HFFc6 (cell line): ENCODE measurements around the gene SOX12. TPM values are rescaled to one million over a fixed set of nuclear protein-coding genes. Genes with fewer than 3 reads are reported as not detected.

ENCODE experiments used
- DNase-seq: peaks from one replicate; pipeline ENCODE4 v3.0.0-alpha.2; 2018
- H3K27ac Mint-ChIP-seq: 2 replicates; pipeline ENCODE4 v1.8.0; 2020; ENCODE audit warnings: mild to moderate bottlenecking, mixed read lengths
- H3K27me3 Mint-ChIP-seq: 2 replicates; pipeline ENCODE4 v1.8.0; 2021; ENCODE audit warnings: mild to moderate bottlenecking, moderate library complexity, mixed read lengths; ENCODE audit not compliant: insufficient read depth
- H3K36me3 Mint-ChIP-seq: 2 replicates; pipeline ENCODE4 v1.8.0; 2021; ENCODE audit warnings: low read depth, mixed read lengths
- H3K4me1 Mint-ChIP-seq: 2 replicates; pipeline ENCODE4 v1.8.0; 2020; ENCODE audit warnings: low read depth, mixed read lengths
- H3K4me3 Mint-ChIP-seq: 2 replicates; pipeline ENCODE4 v1.8.0; 2020; ENCODE audit warnings: mild to moderate bottlenecking, moderate library complexity, mixed read lengths
- H3K9me3 Mint-ChIP-seq: 2 replicates; pipeline ENCODE4 v1.8.0; 2020; ENCODE audit warnings: mild to moderate bottlenecking, mixed read lengths
- total RNA-seq, 6 experiments: library from RNA; stranded (reverse); fragmentation: NEBNext Ultra II Directional; extraction: Animal tissue kit (Norgen Biotek cat#: 25700); gene quantifications; 2 replicates in 1 of 6; 3 replicates in 5 of 6; pipeline ENCODE4 v1.2.3, GENCODE V29; 2021
- TF ChIP-seq, protein P1 (sequence below): fragments of 200-600 bp; sonication (generic); IDR thresholded peaks from 2 replicates; pipeline ENCODE4 v1.5.0; 2021; ENCODE audit warnings: antibody characterized with exemption, mild to moderate bottlenecking

Gene SOX12
- total RNA-seq, 6 experiments from 2014 or later, result 24.5 to 26.3 (median 25.0) TPM

DNA sequence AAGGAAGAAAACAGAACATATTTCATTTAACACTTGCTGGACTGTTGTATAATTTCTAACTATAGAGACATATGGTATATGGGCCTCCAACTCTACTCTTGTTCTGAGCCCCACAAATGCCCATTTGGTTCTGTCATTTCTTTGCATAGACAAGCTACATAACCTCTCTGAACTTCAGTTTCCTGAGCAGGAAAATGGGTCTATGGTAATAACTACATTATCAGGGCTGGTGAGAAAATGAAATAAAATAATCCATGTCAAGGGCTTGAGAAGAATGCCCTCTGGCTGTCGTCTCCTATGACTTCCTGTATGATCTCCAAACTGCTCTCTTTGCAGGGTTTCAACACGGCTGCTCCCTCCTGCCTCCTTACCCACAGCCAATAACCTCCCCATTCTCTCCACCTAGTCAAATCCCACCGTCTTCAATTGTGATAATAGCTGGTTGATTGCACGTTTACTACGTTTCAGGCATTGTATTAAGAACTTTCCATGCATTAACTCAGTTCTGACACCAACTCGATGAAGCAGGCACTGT is 16.0 kb upstream of the SOX12 start:
- TF ChIP-seq, protein P1, sequence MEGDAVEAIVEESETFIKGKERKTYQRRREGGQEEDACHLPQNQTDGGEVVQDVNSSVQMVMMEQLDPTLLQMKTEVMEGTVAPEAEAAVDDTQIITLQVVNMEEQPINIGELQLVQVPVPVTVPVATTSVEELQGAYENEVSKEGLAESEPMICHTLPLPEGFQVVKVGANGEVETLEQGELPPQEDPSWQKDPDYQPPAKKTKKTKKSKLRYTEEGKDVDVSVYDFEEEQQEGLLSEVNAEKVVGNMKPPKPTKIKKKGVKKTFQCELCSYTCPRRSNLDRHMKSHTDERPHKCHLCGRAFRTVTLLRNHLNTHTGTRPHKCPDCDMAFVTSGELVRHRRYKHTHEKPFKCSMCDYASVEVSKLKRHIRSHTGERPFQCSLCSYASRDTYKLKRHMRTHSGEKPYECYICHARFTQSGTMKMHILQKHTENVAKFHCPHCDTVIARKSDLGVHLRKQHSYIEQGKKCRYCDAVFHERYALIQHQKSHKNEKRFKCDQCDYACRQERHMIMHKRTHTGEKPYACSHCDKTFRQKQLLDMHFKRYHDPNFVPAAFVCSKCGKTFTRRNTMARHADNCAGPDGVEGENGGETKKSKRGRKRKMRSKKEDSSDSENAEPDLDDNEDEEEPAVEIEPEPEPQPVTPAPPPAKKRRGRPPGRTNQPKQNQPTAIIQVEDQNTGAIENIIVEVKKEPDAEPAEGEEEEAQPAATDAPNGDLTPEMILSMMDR, result 0 out of 2 replicates have a peak, but pooled peaks have one; percentile 9
- Mint-ChIP-seq H3K27ac (peak overlapping the region; percentile 90), H3K4me3 (peak overlapping the region; percentile 76)

DNA sequence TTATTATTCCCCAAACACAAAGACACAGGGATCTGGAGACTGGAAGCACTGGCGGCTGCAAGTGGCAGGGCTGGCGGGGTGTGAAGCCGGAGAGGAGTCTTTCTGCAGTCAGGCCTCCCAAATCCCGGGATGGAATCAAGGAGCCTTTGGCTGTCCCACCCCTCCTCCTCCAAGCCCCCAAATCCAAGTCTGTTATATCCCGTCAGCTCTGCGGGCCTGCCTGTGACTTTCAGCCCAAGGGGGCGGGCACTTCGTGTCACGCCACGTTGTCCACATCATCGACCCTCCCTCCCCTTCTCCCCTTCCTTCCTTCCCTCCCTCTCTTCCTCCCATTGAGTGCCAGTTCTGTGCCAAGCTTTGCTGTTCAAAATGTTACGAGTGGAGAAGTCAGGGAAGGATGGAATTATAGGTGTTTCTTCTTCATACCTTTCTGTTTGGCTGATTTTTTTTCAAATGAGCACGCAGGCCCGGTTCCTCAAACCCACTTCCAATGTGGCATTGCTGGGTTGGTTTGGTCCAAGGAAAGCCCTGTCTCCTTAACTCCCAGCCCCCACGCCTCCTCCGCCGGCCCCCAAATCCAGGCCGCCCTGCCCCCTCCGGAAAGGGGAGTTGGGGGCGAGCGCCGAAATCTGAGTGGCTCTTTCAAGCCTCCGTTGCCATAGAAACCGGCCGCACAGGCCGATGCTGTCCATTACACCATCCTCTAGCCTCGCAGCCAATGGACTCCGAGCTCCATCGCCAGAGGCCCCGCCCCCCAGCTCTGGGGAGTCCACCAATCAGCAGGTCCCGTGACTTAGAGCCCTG is 15.3 kb upstream of the SOX12 start:
- H3K27ac Mint-ChIP-seq, result peak overlapping the region; percentile 90
- peak; percentile 98 for DNase-seq
- H3K4me1 Mint-ChIP-seq, result peaks cover 44% of the 10 kb centered on the region
- peak overlapping the region; percentile 76 for H3K4me3 Mint-ChIP-seq
- no peaks in the 10 kb centered on the region for H3K9me3 Mint-ChIP-seq
- TF ChIP-seq, protein P1, result no peak
- H3K27me3 Mint-ChIP-seq, result peaks cover 5% of the 10 kb centered on the region; the same call in 1 of the 2 replicates
- H3K36me3 Mint-ChIP-seq, result no peaks in the 10 kb centered on the region

More for the DNA sequence above, 16.0 kb upstream of the SOX12 start:
- H3K27me3 Mint-ChIP-seq, result peaks cover 5% of the 10 kb centered on the region; the same call in 1 of the 2 replicates
- peaks cover 44% of the 10 kb centered on the region for H3K4me1 Mint-ChIP-seq
- no peaks in the 10 kb centered on the region for H3K36me3 Mint-ChIP-seq
- no peak for DNase-seq
- H3K9me3 Mint-ChIP-seq, result no peaks in the 10 kb centered on the region

DNA sequence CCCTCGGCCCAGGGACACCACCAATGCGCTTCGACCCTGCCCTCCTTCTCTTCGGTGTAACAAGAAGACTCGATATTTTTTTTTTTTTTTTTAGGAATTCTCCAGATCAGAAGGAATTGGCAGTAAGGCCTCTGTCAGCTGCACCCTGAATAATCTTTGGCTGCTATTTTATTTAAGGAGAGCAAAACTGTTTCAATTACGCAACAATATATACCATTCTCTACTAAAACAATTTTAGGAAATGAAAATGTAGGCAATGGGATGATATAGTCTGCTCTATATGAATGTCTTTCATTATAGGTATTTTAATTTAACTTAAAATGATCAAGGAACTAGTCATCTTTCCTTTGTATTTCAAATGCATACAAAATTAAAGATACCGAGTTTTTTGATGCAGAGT is 14.7 kb upstream of the SOX12 start:
- DNase-seq, result no peak
- Mint-ChIP-seq H3K36me3 (no peaks in the 10 kb centered on the region), H3K27ac (peak overlapping the region; percentile 90), H3K4me1 (peaks cover 44% of the 10 kb centered on the region), H3K9me3 (no peaks in the 10 kb centered on the region), H3K4me3 (peak overlapping the region; percentile 76), H3K27me3 (peaks cover 5% of the 10 kb centered on the region; the same call in 1 of the 2 replicates)
- TF ChIP-seq, protein P1, result no peak

DNA sequence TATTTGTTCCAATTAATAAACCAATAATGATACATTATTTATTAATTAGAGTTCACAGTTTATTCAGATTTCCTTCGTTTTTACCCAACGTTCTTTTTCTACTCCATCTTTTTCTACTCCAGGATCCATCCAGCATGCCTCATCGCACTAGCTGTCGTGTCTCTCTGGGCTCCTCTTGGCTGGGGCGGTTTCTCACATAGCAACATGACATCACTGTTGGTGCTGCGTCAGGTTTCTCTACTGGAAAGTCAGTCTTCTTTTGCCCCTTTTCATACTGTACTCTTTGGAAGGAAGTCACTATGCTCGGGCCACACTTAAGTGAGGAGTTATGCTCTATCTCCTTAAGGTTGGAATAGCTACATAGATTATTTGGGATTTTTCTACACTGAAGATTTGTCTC is 13.7 kb upstream of the SOX12 start:
- peaks cover 50% of the 10 kb centered on the region for H3K4me1 Mint-ChIP-seq
- peaks cover 5% of the 10 kb centered on the region; the same call in 1 of the 2 replicates for H3K27me3 Mint-ChIP-seq
- DNase-seq, result no peak
- no peaks in the 10 kb centered on the region for H3K36me3 Mint-ChIP-seq
- H3K4me3 Mint-ChIP-seq, result no peak overlapping the region
- peak overlapping the region; percentile 1 for H3K27ac Mint-ChIP-seq
- H3K9me3 Mint-ChIP-seq, result no peaks in the 10 kb centered on the region
- TF ChIP-seq, protein P1, result no peak

DNA sequence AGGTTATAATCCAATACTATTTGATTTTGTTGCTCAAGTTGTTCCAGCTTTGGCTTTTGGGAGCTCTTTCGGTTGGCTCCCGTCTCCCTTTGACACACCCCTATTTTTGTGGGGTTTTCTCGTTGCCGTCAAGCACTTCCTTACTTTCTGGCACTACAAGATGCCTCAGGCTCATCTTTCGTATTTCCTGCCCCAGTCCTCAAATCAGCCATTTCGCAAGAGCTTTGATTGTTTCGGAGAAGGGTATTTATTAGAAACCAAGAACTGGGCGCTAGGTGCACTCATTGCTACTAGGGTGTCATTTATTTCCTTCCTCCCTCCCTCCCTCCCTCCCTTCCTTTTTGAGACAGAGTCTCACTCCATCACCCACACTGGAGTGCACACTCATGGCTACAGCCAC is 13.3 kb upstream of the SOX12 start:
- H3K9me3 Mint-ChIP-seq, result no peaks in the 10 kb centered on the region
- DNase-seq, result no peak
- peaks cover 5% of the 10 kb centered on the region; the same call in 1 of the 2 replicates for H3K27me3 Mint-ChIP-seq
- no peaks in the 10 kb centered on the region for H3K36me3 Mint-ChIP-seq
- H3K27ac Mint-ChIP-seq, result no peak overlapping the region; the same call in 1 of the 2 replicates
- H3K4me1 Mint-ChIP-seq, result peaks cover 55% of the 10 kb centered on the region
- H3K4me3 Mint-ChIP-seq, result no peak overlapping the region
- TF ChIP-seq, protein P1, result no peak
